H9 (cell line): ENCODE results near the gene F2R. TPM values are rescaled to one million over a fixed set of nuclear protein-coding genes. Genes with fewer than 3 reads are reported as not detected.

Experiments
- DNase-seq: peaks from one replicate; pipeline ENCODE4 v3.0.0-alpha.2; 2017
- H2AFZ ChIP-seq: one replicate; pipeline ENCODE4 v1.6.1; 2013; ENCODE audit warnings: mild to moderate bottlenecking, low read length, control low read depth, moderate library complexity
- H2AK5ac ChIP-seq: 2 replicates; pipeline ENCODE4 v1.6.1; 2013; ENCODE audit warnings: low read length, control low read depth, mixed read lengths; ENCODE audit not compliant: insufficient read length
- H2BK120ac ChIP-seq: one replicate; pipeline ENCODE4 v1.6.1; 2013; ENCODE audit warnings: low read depth, mild to moderate bottlenecking, low read length, control low read depth, inconsistent platforms; ENCODE audit not compliant: poor library complexity, severe bottlenecking
- H2BK12ac ChIP-seq: 2 replicates; pipeline ENCODE4 v1.6.1; 2013; ENCODE audit warnings: low read length, control low read depth, mixed read lengths, low read depth; ENCODE audit not compliant: insufficient read length
- H2BK15ac ChIP-seq: 2 replicates; pipeline ENCODE4 v1.6.1; 2013; ENCODE audit warnings: low read depth, low read length, control low read depth
- H2BK20ac ChIP-seq: one replicate; pipeline ENCODE4 v1.6.1; 2013; ENCODE audit warnings: low read depth, mild to moderate bottlenecking, low read length, control low read depth, inconsistent platforms; ENCODE audit not compliant: poor library complexity, severe bottlenecking
- H2BK5ac ChIP-seq: 2 replicates; pipeline ENCODE4 v1.6.1; 2013; ENCODE audit warnings: low read length, control low read depth, mixed read lengths; ENCODE audit not compliant: insufficient read length
- H3K14ac ChIP-seq: 2 replicates; pipeline ENCODE4 v1.6.1; 2013; ENCODE audit warnings: low read length, control low read depth; ENCODE audit not compliant: insufficient read depth
- H3K18ac ChIP-seq: 2 replicates; pipeline ENCODE4 v1.6.1; 2013; ENCODE audit warnings: low read depth, mild to moderate bottlenecking, mixed read lengths, low read length, control low read depth; ENCODE audit not compliant: insufficient read length
- H3K23ac ChIP-seq: 2 replicates; pipeline ENCODE4 v1.6.1; 2013; ENCODE audit warnings: low read length, control low read depth, mixed read lengths, low read depth; ENCODE audit not compliant: insufficient read length
- H3K23me2 ChIP-seq: 2 replicates; pipeline ENCODE4 v1.6.1; 2013; ENCODE audit warnings: low read depth, mild to moderate bottlenecking, mixed read lengths, low read length, control low read depth; ENCODE audit not compliant: insufficient read length, poor library complexity, severe bottlenecking
- H3K27ac ChIP-seq: 2 replicates; pipeline ENCODE4 v1.5.1; 2013; ENCODE audit warnings: low read length, control low read depth, mixed read lengths, low read depth; ENCODE audit not compliant: insufficient read length
- H3K27me3 ChIP-seq: 2 replicates; pipeline ENCODE4 v1.6.1; 2013; ENCODE audit warnings: low read length, control low read depth, inconsistent platforms; ENCODE audit not compliant: insufficient read depth
- H3K4ac ChIP-seq: 2 replicates; pipeline ENCODE4 v1.6.1; 2013; ENCODE audit warnings: low read depth, mild to moderate bottlenecking, control low read depth, inconsistent platforms, low read length, moderate library complexity
- H3K4me1 ChIP-seq: 2 replicates; pipeline ENCODE4 v1.6.1; 2013; ENCODE audit warnings: low read length, control low read depth, inconsistent platforms; ENCODE audit not compliant: insufficient read depth
- H3K4me2 ChIP-seq: 2 replicates; pipeline ENCODE4 v1.6.1; 2013; ENCODE audit warnings: low read length, control low read depth, mixed read lengths; ENCODE audit not compliant: insufficient read length, insufficient read depth
- H3K56ac ChIP-seq: 2 replicates; pipeline ENCODE4 v1.6.1; 2013; ENCODE audit warnings: low read depth, mild to moderate bottlenecking, mixed read lengths, low read length, control low read depth; ENCODE audit not compliant: insufficient read length
- H3K79me1 ChIP-seq: 2 replicates; pipeline ENCODE4 v1.6.1; 2013; ENCODE audit warnings: low read depth, mild to moderate bottlenecking, moderate library complexity, low read length, control low read depth, inconsistent platforms; ENCODE audit not compliant: insufficient read depth, poor library complexity, severe bottlenecking
- H3K79me2 ChIP-seq: 2 replicates; pipeline ENCODE4 v1.6.1; 2013; ENCODE audit warnings: low read length, control low read depth, inconsistent platforms; ENCODE audit not compliant: insufficient read depth
- H3K9ac ChIP-seq: 2 replicates; pipeline ENCODE4 v1.6.1; 2013; ENCODE audit warnings: low read length, control low read depth, mixed read lengths; ENCODE audit not compliant: insufficient read length; ENCODE audit errors: extremely low read depth
- H3K9me3 ChIP-seq: one replicate; pipeline ENCODE4 v1.6.1; 2013; ENCODE audit warnings: low read depth, low read length, inconsistent platforms; ENCODE audit not compliant: control insufficient read depth
- H3T11ph ChIP-seq: one replicate; pipeline ENCODE4 v1.6.1; 2013; ENCODE audit warnings: mild to moderate bottlenecking, low read length, control low read depth, inconsistent platforms
- H4K20me1 ChIP-seq: one replicate; pipeline ENCODE4 v1.6.1; 2013; ENCODE audit not compliant: control insufficient read depth, insufficient read length, insufficient read depth
- H4K5ac ChIP-seq: 2 replicates; pipeline ENCODE4 v1.6.1; 2013; ENCODE audit warnings: low read depth, mild to moderate bottlenecking, mixed read lengths, low read length, control low read depth; ENCODE audit not compliant: insufficient read length
- H4K8ac ChIP-seq: replicated peaks from 2 replicates; pipeline ENCODE4 v1.6.1; 2013; ENCODE audit warnings: low read length, control low read depth, mixed read lengths, low read depth; ENCODE audit not compliant: insufficient read length
- H4K91ac ChIP-seq: 2 replicates; pipeline ENCODE4 v1.6.1; 2013; ENCODE audit warnings: low read depth, mild to moderate bottlenecking, moderate library complexity, mixed read lengths, low read length, control low read depth; ENCODE audit not compliant: insufficient read length
- H3K27ac Mint-ChIP-seq, 3 experiments: 2 replicates in 2 of 3; 3 replicates in 1 of 3; pipeline ENCODE4 v1.8.0; 2020 to 2021; ENCODE audit warnings: mixed read lengths in 3 of 3, mild to moderate bottlenecking in 1 of 3, moderate library complexity in 1 of 3
- H3K27me3 Mint-ChIP-seq: 2 replicates; pipeline ENCODE4 v1.8.0; 2021; ENCODE audit warnings: low read depth, mild to moderate bottlenecking, moderate library complexity, mixed read lengths
- H3K36me3 Mint-ChIP-seq, 3 experiments: 2 replicates in 2 of 3; 3 replicates in 1 of 3; pipeline ENCODE4 v1.8.0; 2020 to 2021; ENCODE audit warnings: low read depth in 3 of 3, mixed read lengths in 3 of 3; ENCODE audit not compliant: insufficient read depth in 1 of 3
- H3K4me1 Mint-ChIP-seq, 2 experiments: 2 replicates each; pipeline ENCODE4 v1.8.0; 2020; ENCODE audit warnings: mixed read lengths in 2 of 2
- H3K4me3 Mint-ChIP-seq, 2 experiments: 2 replicates in 1 of 2; 3 replicates in 1 of 2; pipeline ENCODE4 v1.8.0; 2020 to 2021; ENCODE audit warnings: mild to moderate bottlenecking in 2 of 2, mixed read lengths in 2 of 2, moderate library complexity in 1 of 2
- H3K9me3 Mint-ChIP-seq, 2 experiments: 2 replicates in 1 of 2; 3 replicates in 1 of 2; pipeline ENCODE4 v1.8.0; 2020; ENCODE audit warnings: mild to moderate bottlenecking in 2 of 2, mixed read lengths in 2 of 2, moderate library complexity in 1 of 2
- CTCF ChIP-seq: fragments of 200-600 bp; sonication (generic); conservative IDR thresholded peaks from 3 replicates; pipeline ENCODE4 v1.8.0; 2021; ENCODE audit warnings: antibody characterized with exemption, mild to moderate bottlenecking
- WGBS: extraction: QIAGEN DNeasy Blood & Tissue Kit; methylation state at CpG from one replicate; pipeline ENCODE4 v1.1.7; 2013; ENCODE audit warnings: missing lambda C conversion rate, low lambda C conversion rate, mixed read lengths; ENCODE audit not compliant: insufficient read length; ENCODE audit errors: extremely low coverage; 5-methylcytosine and 5-hydroxymethylcytosine counted together
- total RNA-seq: library from RNA; stranded (reverse); gene quantifications from 2 replicates; pipeline ENCODE4 v1.2.1, GENCODE V29; 2021

Gene F2R
- total RNA-seq, 1 experiment from 2014 or later: 14.8 TPM

- Histone ChIP-seq H4K5ac (no peak overlapping the region), H3K56ac (no peak overlapping the region), H3K4me2 (no peak overlapping the region), H2BK5ac (no peak overlapping the region), H3K4ac (no peak overlapping the region), H3K9ac (no peak overlapping the region), H2BK120ac (no peak overlapping the region), H2AK5ac (no peak overlapping the region), H3K27ac (no peak overlapping the region), H3K79me2 (no peaks in the 10 kb centered on the region), H3K23me2 (no peaks in the 10 kb centered on the region), H3K9me3 (no peaks in the 10 kb centered on the region), H2BK20ac (no peak overlapping the region), H3K18ac (no peak overlapping the region), H3K14ac (no peak overlapping the region), H4K91ac (no peak overlapping the region), H2BK15ac (no peak overlapping the region), H3K4me1 (no peaks in the 10 kb centered on the region), H3T11ph (no peak overlapping the region), H4K20me1 (no peaks in the 10 kb centered on the region), H2BK12ac (no peak overlapping the region), H2AFZ (no peak overlapping the region), H4K8ac (no peak overlapping the region), H3K27me3 (no peaks in the 10 kb centered on the region), H3K23ac (no peak overlapping the region), H3K79me1 (no peaks in the 10 kb centered on the region)
- Mint-ChIP-seq H3K27me3 (no peaks in the 10 kb centered on the region; the same call in 1 of the 2 replicates), H3K9me3 (no peaks in the 10 kb centered on the region), H3K4me1 (no peaks in the 10 kb centered on the region), H3K27ac (no peak overlapping the region), H3K4me3 (no peak overlapping the region), H3K36me3 (no peaks in the 10 kb centered on the region)
- WGBS: no CpG with 5 or more reads among the region's 5 CpGs
- no peak for DNase-seq
- no peak for TF ChIP-seq CTCF
Measured at GRCh38 chr5:76751291-76751690, 35.4 kb downstream of the F2R start.
